Measurements from ENCODE around the gene EMC1.
"Not testable (repeated sequence)": the region's sequence is repeated elsewhere in the genome, so short reads cannot be mapped to it uniquely, and the experiment has no call there.

The EMC1 gene

DNA sequence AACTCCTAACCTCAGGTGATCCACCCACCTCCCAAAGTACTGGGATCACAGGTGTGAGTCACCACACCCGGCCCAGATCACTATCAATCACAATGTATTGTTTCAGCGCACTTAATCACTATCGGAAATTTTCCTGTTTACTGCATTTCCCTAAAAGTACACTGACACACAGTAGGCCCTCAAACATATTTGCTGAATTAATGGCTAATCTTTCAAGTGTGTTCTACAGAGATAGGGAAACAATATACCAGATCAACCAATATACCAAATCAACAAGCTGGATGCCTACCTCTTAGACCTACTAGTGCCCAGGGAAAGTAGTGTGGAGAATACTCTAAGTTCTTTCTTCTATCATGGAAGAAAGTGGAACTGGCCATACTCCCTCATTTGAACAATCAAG lies 58.3 kb downstream of the EMC1 start:
- H3K36me3 ChIP-seq (ENCODE audit: control insufficient read depth in 2 of 2, insufficient read depth in 2 of 2, low read length in 2 of 2) = peaks cover 62 to 73% of the 10 kb centered on the region in 2 donors
- no peaks in the 10 kb centered on the region for H3K27me3 ChIP-seq (ENCODE audit: control insufficient read depth in 2 of 2, insufficient read depth in 2 of 2, low read length in 2 of 2)
- H3K4me1 ChIP-seq (ENCODE audit: control insufficient read depth in 2 of 2, insufficient read depth in 2 of 2, low read length in 2 of 2) = no peaks in the 10 kb centered on the region
- H3K9me3 ChIP-seq (ENCODE audit: control insufficient read depth in 2 of 2, low read length in 2 of 2) = no peaks in the 10 kb centered on the region
- no peak overlapping the region for H3K9ac ChIP-seq (ENCODE audit: low read depth in 1 of 2, low read length in 2 of 2)
- H3K27ac ChIP-seq (ENCODE audit: low read depth in 2 of 2, low read length in 2 of 2) = no peak overlapping the region
- H3K4me3 ChIP-seq (ENCODE audit: low read length in 2 of 2) = no peak overlapping the region

DNA sequence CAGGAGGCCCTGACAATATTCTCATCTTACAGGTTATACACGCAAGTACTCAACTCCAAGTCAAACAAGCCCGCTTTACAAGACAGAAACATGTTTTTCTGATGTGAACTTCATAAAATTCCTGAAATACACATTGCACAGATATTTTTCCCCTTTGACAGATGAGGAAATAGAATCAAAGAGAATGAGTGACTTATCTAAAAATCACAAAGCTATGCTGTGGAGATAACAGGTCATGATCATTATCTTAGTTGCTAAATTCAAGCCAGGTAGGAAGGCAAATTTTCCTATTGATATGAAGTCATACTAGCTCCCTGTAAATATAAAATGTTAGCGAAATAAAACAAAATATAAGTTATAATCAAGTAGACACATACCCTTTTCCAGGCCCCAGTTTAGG lies 59.5 kb downstream of the EMC1 start:
- Histone ChIP-seq H3K4me3 (ENCODE audit: low read length in 2 of 2) (no peak overlapping the region), H3K27me3 (ENCODE audit: control insufficient read depth in 2 of 2, insufficient read depth in 2 of 2, low read length in 2 of 2) (no peaks in the 10 kb centered on the region), H3K27ac (ENCODE audit: low read depth in 2 of 2, low read length in 2 of 2) (no peak overlapping the region), H3K4me1 (ENCODE audit: control insufficient read depth in 2 of 2, insufficient read depth in 2 of 2, low read length in 2 of 2) (no peaks in the 10 kb centered on the region), H3K36me3 (ENCODE audit: control insufficient read depth in 2 of 2, insufficient read depth in 2 of 2, low read length in 2 of 2) (peaks cover 58 to 70% of the 10 kb centered on the region in 2 donors), H3K9ac (ENCODE audit: low read depth in 1 of 2, low read length in 2 of 2) (no peak overlapping the region), H3K9me3 (ENCODE audit: control insufficient read depth in 2 of 2, low read length in 2 of 2) (no peaks in the 10 kb centered on the region)

- Histone ChIP-seq H3K9ac (ENCODE audit: low read depth in 1 of 2, low read length in 2 of 2) (no peak overlapping the region), H3K27ac (ENCODE audit: low read depth in 2 of 2, low read length in 2 of 2) (no peak overlapping the region), H3K4me1 (ENCODE audit: control insufficient read depth in 2 of 2, insufficient read depth in 2 of 2, low read length in 2 of 2) (no peaks in the 10 kb centered on the region), H3K36me3 (ENCODE audit: control insufficient read depth in 2 of 2, insufficient read depth in 2 of 2, low read length in 2 of 2) (peaks cover 56 to 69% of the 10 kb centered on the region in 2 donors), H3K27me3 (ENCODE audit: control insufficient read depth in 2 of 2, insufficient read depth in 2 of 2, low read length in 2 of 2) (no peaks in the 10 kb centered on the region), H3K9me3 (ENCODE audit: control insufficient read depth in 2 of 2, low read length in 2 of 2) (no peaks in the 10 kb centered on the region), H3K4me3 (ENCODE audit: low read length in 2 of 2) (no peak overlapping the region)
Measured at GRCh38 chr1:19190468-19190867, 60.9 kb downstream of the EMC1 start.

GRCh38 chr1:19189270-19189669 lies 62.1 kb downstream of the EMC1 start:
- Histone ChIP-seq H3K27ac (ENCODE audit: low read depth in 2 of 2, low read length in 2 of 2) (no peak overlapping the region), H3K36me3 (ENCODE audit: control insufficient read depth in 2 of 2, insufficient read depth in 2 of 2, low read length in 2 of 2) (peaks cover 65 to 73% of the 10 kb centered on the region in 2 donors)

GRCh38 chr1:19187852-19188251 lies 63.5 kb downstream of the EMC1 start:
- Histone ChIP-seq H3K36me3 (ENCODE audit: control insufficient read depth in 2 of 2, insufficient read depth in 2 of 2, low read length in 2 of 2) (peaks cover 67 to 70% of the 10 kb centered on the region in 2 donors), H3K9me3 (ENCODE audit: control insufficient read depth in 2 of 2, low read length in 2 of 2) (no peaks in the 10 kb centered on the region), H3K27me3 (ENCODE audit: control insufficient read depth in 2 of 2, insufficient read depth in 2 of 2, low read length in 2 of 2) (no peaks in the 10 kb centered on the region), H3K27ac (ENCODE audit: low read depth in 2 of 2, low read length in 2 of 2) (no peak overlapping the region), H3K9ac (ENCODE audit: low read depth in 1 of 2, low read length in 2 of 2) (no peak overlapping the region), H3K4me3 (ENCODE audit: low read length in 2 of 2) (no peak overlapping the region), H3K4me1 (ENCODE audit: control insufficient read depth in 2 of 2, insufficient read depth in 2 of 2, low read length in 2 of 2) (no peaks in the 10 kb centered on the region)

More at GRCh38 chr1:19189270-19189669, 62.1 kb downstream of the EMC1 start:
- Histone ChIP-seq H3K27me3 (ENCODE audit: control insufficient read depth in 2 of 2, insufficient read depth in 2 of 2, low read length in 2 of 2) (no peaks in the 10 kb centered on the region), H3K4me3 (ENCODE audit: low read length in 2 of 2) (no peak overlapping the region), H3K4me1 (ENCODE audit: control insufficient read depth in 2 of 2, insufficient read depth in 2 of 2, low read length in 2 of 2) (no peaks in the 10 kb centered on the region), H3K9ac (ENCODE audit: low read depth in 1 of 2, low read length in 2 of 2) (no peak overlapping the region), H3K9me3 (ENCODE audit: control insufficient read depth in 2 of 2, low read length in 2 of 2) (no peaks in the 10 kb centered on the region)

- H3K27ac ChIP-seq (ENCODE audit: low read depth in 2 of 2, low read length in 2 of 2) = no peak overlapping the region
- peaks cover 65 to 71% of the 10 kb centered on the region in 2 donors for H3K36me3 ChIP-seq (ENCODE audit: control insufficient read depth in 2 of 2, insufficient read depth in 2 of 2, low read length in 2 of 2)
Measured at GRCh38 chr1:19186001-19186400, 65.3 kb downstream of the EMC1 start.

GRCh38 chr1:19182223-19182622 lies 69.1 kb downstream of the EMC1 start:
- Histone ChIP-seq H3K4me3 (ENCODE audit: low read length in 2 of 2) (no peak overlapping the region), H3K36me3 (ENCODE audit: control insufficient read depth in 2 of 2, insufficient read depth in 2 of 2, low read length in 2 of 2) (peaks cover 71 to 73% of the 10 kb centered on the region in 2 donors), H3K4me1 (ENCODE audit: control insufficient read depth in 2 of 2, insufficient read depth in 2 of 2, low read length in 2 of 2) (no peaks in the 10 kb centered on the region), H3K9ac (ENCODE audit: low read depth in 1 of 2, low read length in 2 of 2) (no peak overlapping the region), H3K27me3 (ENCODE audit: control insufficient read depth in 2 of 2, insufficient read depth in 2 of 2, low read length in 2 of 2) (no peaks in the 10 kb centered on the region), H3K27ac (ENCODE audit: low read depth in 2 of 2, low read length in 2 of 2) (no peak overlapping the region), H3K9me3 (ENCODE audit: control insufficient read depth in 2 of 2, low read length in 2 of 2) (no peaks in the 10 kb centered on the region)

More at GRCh38 chr1:19186001-19186400, 65.3 kb downstream of the EMC1 start:
- H3K27me3 ChIP-seq (ENCODE audit: control insufficient read depth in 2 of 2, insufficient read depth in 2 of 2, low read length in 2 of 2) = no peaks in the 10 kb centered on the region
- no peak overlapping the region for H3K9ac ChIP-seq (ENCODE audit: low read depth in 1 of 2, low read length in 2 of 2)
- H3K4me1 ChIP-seq (ENCODE audit: control insufficient read depth in 2 of 2, insufficient read depth in 2 of 2, low read length in 2 of 2) = no peaks in the 10 kb centered on the region
- H3K9me3 ChIP-seq (ENCODE audit: control insufficient read depth in 2 of 2, low read length in 2 of 2) = no peaks in the 10 kb centered on the region
- H3K4me3 ChIP-seq (ENCODE audit: low read length in 2 of 2) = no peak overlapping the region

DNA sequence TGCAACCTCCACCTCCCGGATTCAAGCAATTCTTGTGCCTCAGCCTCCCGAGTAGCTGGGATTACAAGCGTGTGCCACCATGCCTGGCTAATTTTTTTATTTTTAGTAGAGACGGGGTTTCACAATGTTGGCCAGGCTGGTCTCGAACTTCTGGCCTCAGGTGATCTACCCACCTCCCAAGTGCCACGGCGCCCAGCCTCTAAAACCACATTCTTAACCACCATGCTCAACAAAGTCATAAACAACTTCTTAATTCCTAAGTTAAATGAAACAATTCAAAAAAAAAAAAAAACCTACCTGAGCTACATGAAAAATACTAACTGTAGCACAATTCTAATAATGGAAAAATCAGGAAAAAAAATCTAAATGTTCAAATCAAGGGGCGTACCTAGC lies 71.1 kb downstream of the EMC1 start:
- H3K4me1 ChIP-seq (ENCODE audit: control insufficient read depth in 2 of 2, insufficient read depth in 2 of 2, low read length in 2 of 2); H3K9me3 ChIP-seq (ENCODE audit: control insufficient read depth in 2 of 2, low read length in 2 of 2); H3K27me3 ChIP-seq (ENCODE audit: control insufficient read depth in 2 of 2, insufficient read depth in 2 of 2, low read length in 2 of 2); H3K4me3 ChIP-seq (ENCODE audit: low read length in 2 of 2); H3K9ac ChIP-seq (ENCODE audit: low read depth in 1 of 2, low read length in 2 of 2); H3K27ac ChIP-seq (ENCODE audit: low read depth in 2 of 2, low read length in 2 of 2): not testable (repeated sequence)
- peaks cover 75 to 76% of the 10 kb centered on the region in 2 donors for H3K36me3 ChIP-seq (ENCODE audit: control insufficient read depth in 2 of 2, insufficient read depth in 2 of 2, low read length in 2 of 2)

- Histone ChIP-seq H3K27me3 (ENCODE audit: control insufficient read depth in 2 of 2, insufficient read depth in 2 of 2, low read length in 2 of 2) (no peaks in the 10 kb centered on the region), H3K9ac (ENCODE audit: low read depth in 1 of 2, low read length in 2 of 2) (no peak overlapping the region), H3K4me1 (ENCODE audit: control insufficient read depth in 2 of 2, insufficient read depth in 2 of 2, low read length in 2 of 2) (no peaks in the 10 kb centered on the region), H3K4me3 (ENCODE audit: low read length in 2 of 2) (no peak overlapping the region), H3K9me3 (ENCODE audit: control insufficient read depth in 2 of 2, low read length in 2 of 2) (no peaks in the 10 kb centered on the region), H3K27ac (ENCODE audit: low read depth in 2 of 2, low read length in 2 of 2) (no peak overlapping the region), H3K36me3 (ENCODE audit: control insufficient read depth in 2 of 2, insufficient read depth in 2 of 2, low read length in 2 of 2) (peaks cover 76 to 77% of the 10 kb centered on the region in 2 donors)
Measured at GRCh38 chr1:19179597-19180264, 71.6 kb downstream of the EMC1 start.

DNA sequence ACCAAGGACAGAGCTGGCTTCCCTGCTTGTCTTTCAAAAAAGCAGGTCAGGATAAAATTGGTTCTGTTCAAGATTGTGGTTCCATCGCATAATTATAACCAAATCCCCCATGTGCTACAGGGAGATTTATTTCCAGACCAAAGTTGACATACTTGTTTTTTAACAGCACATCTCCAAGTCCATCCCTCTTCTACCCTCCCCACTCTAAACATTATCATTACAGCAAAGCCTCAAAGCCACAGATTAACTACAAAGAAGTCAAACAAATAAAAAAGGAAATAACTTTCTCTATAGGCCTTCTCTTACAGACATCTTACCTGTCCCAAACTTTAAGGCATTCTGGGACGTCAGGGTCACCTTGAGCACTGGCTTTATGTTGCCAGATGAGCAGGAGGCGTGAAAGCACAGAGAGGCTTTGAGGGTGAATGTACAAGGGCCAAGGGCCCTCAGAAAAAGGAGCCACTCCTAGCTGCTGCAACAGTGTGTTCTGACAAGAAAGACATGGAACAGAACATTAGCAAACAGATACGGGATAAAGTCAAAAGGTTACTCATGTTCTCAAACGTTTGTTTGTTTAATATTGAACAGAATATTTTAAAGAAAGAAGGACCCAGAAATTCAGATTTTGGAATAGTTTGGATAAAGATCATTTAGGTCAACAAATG lies 72.5 kb downstream of the EMC1 start:
- H3K27ac ChIP-seq (ENCODE audit: low read depth in 2 of 2, low read length in 2 of 2) = no peak overlapping the region
- no peak overlapping the region for H3K4me3 ChIP-seq (ENCODE audit: low read length in 2 of 2)
- H3K27me3 ChIP-seq (ENCODE audit: control insufficient read depth in 2 of 2, insufficient read depth in 2 of 2, low read length in 2 of 2) = no peaks in the 10 kb centered on the region
- no peaks in the 10 kb centered on the region for H3K4me1 ChIP-seq (ENCODE audit: control insufficient read depth in 2 of 2, insufficient read depth in 2 of 2, low read length in 2 of 2)
- peaks cover 75 to 79% of the 10 kb centered on the region in 2 donors for H3K36me3 ChIP-seq (ENCODE audit: control insufficient read depth in 2 of 2, insufficient read depth in 2 of 2, low read length in 2 of 2)
- no peak overlapping the region for H3K9ac ChIP-seq (ENCODE audit: low read depth in 1 of 2, low read length in 2 of 2)
- H3K9me3 ChIP-seq (ENCODE audit: control insufficient read depth in 2 of 2, low read length in 2 of 2) = no peaks in the 10 kb centered on the region
